Measurements from ENCODE around the gene HHIPL1. TPM values are rescaled to one million over a fixed set of nuclear protein-coding genes. Genes with fewer than 3 reads are reported as not detected.
"Not testable (repeated sequence)": the region's sequence is repeated elsewhere in the genome, so short reads cannot be mapped to it uniquely, and the experiment has no call there.

HHIPL1 gene
- total RNA-seq, 6 experiments from 2014 or later, result 0.43 to 1.4 (median 0.66) TPM

GRCh38 chr14:99635116-99635515, 9.8 kb upstream of the HHIPL1 start:
- ATAC-seq (no peak), DNase-seq (no peak)
- TF ChIP-seq CTCF (IDR thresholded peaks at IDR 0.05), result no peak
- no peak for TF ChIP-seq POLR2A (IDR thresholded peaks at IDR 0.05)
- Histone ChIP-seq H3K27me3 (no peaks in the 10 kb centered on the region), H3K4me1 (no peaks in the 10 kb centered on the region), H3K9me3 (no peaks in the 10 kb centered on the region), H3K4me3 (no peak overlapping the region), H3K27ac (no peak overlapping the region), H3K36me3 (no peaks in the 10 kb centered on the region)
- intact Hi-C loops (cut with DNase I), result no loop called here
- WGBS (ENCODE audit: insufficient coverage, low coverage, low lambda C conversion rate, missing lambda C conversion rate), result 74% methylated on average over 7 of the region's 8 CpGs

- Histone ChIP-seq H3K27ac (no peak overlapping the region), H3K9me3 (no peaks in the 10 kb centered on the region), H3K27me3 (no peaks in the 10 kb centered on the region), H3K36me3 (no peaks in the 10 kb centered on the region), H3K4me1 (no peaks in the 10 kb centered on the region), H3K4me3 (no peak overlapping the region)
- no peak for TF ChIP-seq POLR2A (IDR thresholded peaks at IDR 0.05)
- TF ChIP-seq CTCF (IDR thresholded peaks at IDR 0.05), result no peak
- no peak for DNase-seq
- intact Hi-C loops (cut with DNase I), result no loop called here
- ATAC-seq, result peak in 1 of 4 donors; percentile 50
- 61% methylated on average over 5 of the region's 5 CpGs for WGBS (ENCODE audit: insufficient coverage, low coverage, low lambda C conversion rate, missing lambda C conversion rate)
Observed at GRCh38 chr14:99636487-99636886, 8.4 kb upstream of the HHIPL1 start.

GRCh38 chr14:99637624-99638023, 7.3 kb upstream of the HHIPL1 start:
- no peaks in the 10 kb centered on the region for H3K36me3 ChIP-seq
- no peak for DNase-seq

GRCh38 chr14:99642771-99643170, 2.2 kb upstream of the HHIPL1 start:
- ATAC-seq; DNase-seq; H3K4me3 ChIP-seq; H3K9me3 ChIP-seq; H3K27me3 ChIP-seq; H3K4me1 ChIP-seq; intact Hi-C loops (cut with DNase I); H3K27ac ChIP-seq; H3K36me3 ChIP-seq: not testable (repeated sequence)
- 94% methylated on average over 5 of the region's 5 CpGs for whole genome bisulfite sequencing (ENCODE audit: insufficient coverage, low coverage, low lambda C conversion rate, missing lambda C conversion rate)

More at GRCh38 chr14:99637624-99638023, 7.3 kb upstream of the HHIPL1 start:
- 84% methylated on average over 6 of the region's 7 CpGs for WGBS (ENCODE audit: insufficient coverage, low coverage, low lambda C conversion rate, missing lambda C conversion rate)
- H3K4me3 ChIP-seq, result no peak overlapping the region
- H3K27ac ChIP-seq, result no peak overlapping the region
- ATAC-seq, result no peak
- intact Hi-C loops (cut with DNase I), result no loop called here
- H3K4me1 ChIP-seq, result no peaks in the 10 kb centered on the region
- H3K27me3 ChIP-seq, result no peaks in the 10 kb centered on the region
- no peaks in the 10 kb centered on the region for H3K9me3 ChIP-seq
- TF ChIP-seq CTCF (IDR thresholded peaks at IDR 0.05), result no peak
- no peak for TF ChIP-seq POLR2A (IDR thresholded peaks at IDR 0.05)

- Histone ChIP-seq H3K9me3 (no peaks in the 10 kb centered on the region), H3K36me3 (no peaks in the 10 kb centered on the region), H3K4me1 (peaks cover 0 to 8% (median 0%) of the 10 kb centered on the region in 4 donors), H3K27ac (no peak overlapping the region), H3K27me3 (peaks cover 0 to 6% of the 10 kb centered on the region in 2 donors), H3K4me3 (no peak overlapping the region)
- DNase-seq (no peak), ATAC-seq (no peak)
- TF ChIP-seq CTCF (IDR thresholded peaks at IDR 0.05), result no peak
- no peak for TF ChIP-seq POLR2A (IDR thresholded peaks at IDR 0.05)
- intact Hi-C loops (cut with DNase I), result no loop called here
- 60% methylated on average over 5 of the region's 6 CpGs for WGBS (ENCODE audit: insufficient coverage, low coverage, low lambda C conversion rate, missing lambda C conversion rate)
Observed at GRCh38 chr14:99643343-99643742, 1.6 kb upstream of the HHIPL1 start.
